Spleen (tissue), 11 donors: Measurements from ENCODE around the gene PINLYP. TPM values are rescaled to one million over a fixed set of nuclear protein-coding genes. Genes with fewer than 3 reads are reported as not detected.

ENCODE experiments used
- DNase-seq: peaks from one replicate; pipeline ENCODE4 v3.0.0-alpha.2; 2020
- H3K27ac ChIP-seq, 8 donors: fragments of 200-600 bp; sonication (generic) in 7 of 8; 1 replicate in 4 of 8; 2 replicates in 4 of 8; pipeline versions ENCODE4 v1.5.0 to v1.8.0; 2016 to 2021; ENCODE audit warnings: inconsistent platforms in 4 of 8, mild to moderate bottlenecking in 4 of 8, moderate library complexity in 1 of 8
- H3K27me3 ChIP-seq, 7 donors: fragments of 200-600 bp; sonication (generic) in 6 of 7; replicated peaks in 1 of 7; 1 replicate in 4 of 7; 2 replicates in 3 of 7; pipeline versions ENCODE4 v1.5.0 to v1.8.0; 2016 to 2021; ENCODE audit warnings: inconsistent platforms in 3 of 7, mild to moderate bottlenecking in 1 of 7
- H3K36me3 ChIP-seq, 6 donors: fragments of 200-600 bp; sonication (generic) in 5 of 6; 1 replicate in 4 of 6; 2 replicates in 2 of 6; pipeline versions ENCODE4 v1.5.0 to v1.8.0; 2016 to 2021; ENCODE audit warnings: inconsistent platforms in 2 of 6
- H3K4me1 ChIP-seq, 6 donors: fragments of 200-600 bp; sonication (generic) in 5 of 6; 1 replicate in 3 of 6; 2 replicates in 3 of 6; pipeline versions ENCODE4 v1.5.0 to v1.8.0; 2016 to 2021; ENCODE audit warnings: inconsistent platforms in 3 of 6
- H3K4me3 ChIP-seq, 8 donors: fragments of 200-600 bp; sonication (generic) in 7 of 8; 1 replicate in 4 of 8; 2 replicates in 4 of 8; pipeline versions ENCODE4 v1.5.0 to v1.8.0; 2016 to 2021; ENCODE audit warnings: inconsistent platforms in 4 of 8, mild to moderate bottlenecking in 4 of 8, moderate library complexity in 2 of 8
- H3K9me3 ChIP-seq, 8 donors: fragments of 200-600 bp; sonication (generic) in 7 of 8; 1 replicate in 4 of 8; 2 replicates in 4 of 8; pipeline versions ENCODE4 v1.5.0 to v1.8.0; 2016 to 2021; ENCODE audit warnings: inconsistent platforms in 4 of 8
- POLR2A ChIP-seq, 3 donors: fragments of 450-650 bp; IDR thresholded peaks; one replicate each; pipeline ENCODE4 v1.5.1; 2017; ENCODE audit warnings: antibody characterized with exemption in 3 of 3, mild to moderate bottlenecking in 1 of 3
- POLR2AphosphoS5 ChIP-seq, 3 donors: sonication (generic); formaldehyde crosslinking; IDR thresholded peaks; one replicate each; pipeline ENCODE4 v1.5.1; 2017; ENCODE audit warnings: antibody characterized with exemption in 3 of 3
- WGBS, 5 donors: extraction: QIAGEN DNeasy Blood & Tissue Kit in 3 of 5; methylation state at CpG; one replicate each; pipeline versions ENCODE4 v1.1.5 to v1.1.7; 2013 to 2018; 5-methylcytosine and 5-hydroxymethylcytosine counted together
- intact Hi-C: fragments of 100-400 bp; cut with DNase I; formaldehyde crosslinking; loops from one replicate; pipeline ENCODE4 v1.15.0; 2023; ENCODE audit warnings: low total_unique reads
- polyA plus RNA-seq, 3 donors: library from polyadenylated mRNA; stranded (reverse); fragments of 200-250 nt; gene quantifications; one replicate each; pipeline ENCODE4 v1.2.1, GENCODE V29; 2013
- total RNA-seq, 7 donors: library from RNA; depleted of rRNA in 3 of 7; stranded (reverse); fragments of >200 nt in 3 of 7; fragmentation: NEBNext Ultra II Directional in 4 of 7; extraction: Animal tissue kit (Norgen Biotek cat#: 25700) in 4 of 7; gene quantifications; one replicate each; pipeline versions ENCODE4 v1.1.0 to v1.2.1, GENCODE V29; 2016 to 2021
- TF ChIP-seq, protein P1 (sequence below), 11 experiments: fragments of 200-600 bp in 7 of 11; fragments of 450-650 bp in 4 of 11; sonication (generic) in 4 of 11; IDR thresholded peaks in 8 of 11; conservative IDR thresholded peaks in 3 of 11; 1 replicate in 7 of 11; 2 replicates in 4 of 11; pipeline versions ENCODE4 v1.4.0 to v1.8.0; 2016 to 2021; ENCODE audit warnings: antibody characterized with exemption in 11 of 11, inconsistent platforms in 4 of 11, mild to moderate bottlenecking in 1 of 11
- donor health status: healthy with polysubstance abuse.
- donor health status: DM: no; HTN: no; CAD: no; lungs with moderate emphysema.
- donor health status: DM: no; HTN: no; CAD: no.
- donor health status: Bipolar disorder and iron deficiency.
- donor health status: healthy.
- donor health status: DM: no; HTN: no; CAD: no.
- donor health status: DM: yes; HTN: yes; CAD: no.

Gene PINLYP
- total and polyA plus RNA-seq, 10 donors = 2.0 to 10.5 (median 5.1) TPM

DNA sequence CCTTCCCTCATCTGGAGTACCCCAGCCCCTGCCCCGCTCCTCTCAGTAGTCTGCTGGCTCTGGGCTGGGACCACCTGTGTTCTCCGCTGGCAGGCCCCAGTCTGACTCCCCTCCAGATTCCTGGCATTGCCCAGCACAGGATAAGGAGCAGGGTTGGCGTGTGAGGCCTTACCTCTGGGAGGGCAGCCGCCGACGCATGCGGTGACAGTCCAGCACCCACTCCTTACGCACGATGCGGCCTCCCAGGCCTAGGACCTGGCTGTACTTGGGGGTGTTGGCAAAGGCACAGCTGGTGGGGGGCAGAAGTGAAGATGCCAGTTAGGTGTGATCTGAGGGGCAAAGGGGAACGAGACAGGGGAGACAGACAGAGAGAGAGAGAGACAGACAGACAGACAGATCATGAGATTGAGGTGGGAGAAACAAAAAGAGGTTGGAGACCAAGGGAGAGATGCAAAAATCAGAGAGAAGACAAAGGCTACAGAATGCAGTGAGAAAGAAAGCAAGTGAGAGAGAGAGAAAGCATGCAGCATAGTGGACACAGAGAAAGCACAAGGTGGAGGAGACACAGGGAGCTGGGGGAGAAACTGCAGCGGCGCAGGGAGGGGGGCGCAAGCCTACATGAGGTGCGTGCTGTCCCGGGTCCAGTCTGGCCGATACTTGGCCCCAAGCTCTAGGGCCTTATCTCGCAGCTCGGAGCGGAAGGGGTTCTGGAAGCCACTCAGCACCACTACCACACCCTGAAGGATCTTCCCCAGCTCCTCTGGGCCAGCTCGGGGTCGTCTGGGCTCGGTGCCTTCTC lies 24.0 kb upstream of the PINLYP start:
- intact Hi-C loops = no loop called here
- TF ChIP-seq, protein P1, sequence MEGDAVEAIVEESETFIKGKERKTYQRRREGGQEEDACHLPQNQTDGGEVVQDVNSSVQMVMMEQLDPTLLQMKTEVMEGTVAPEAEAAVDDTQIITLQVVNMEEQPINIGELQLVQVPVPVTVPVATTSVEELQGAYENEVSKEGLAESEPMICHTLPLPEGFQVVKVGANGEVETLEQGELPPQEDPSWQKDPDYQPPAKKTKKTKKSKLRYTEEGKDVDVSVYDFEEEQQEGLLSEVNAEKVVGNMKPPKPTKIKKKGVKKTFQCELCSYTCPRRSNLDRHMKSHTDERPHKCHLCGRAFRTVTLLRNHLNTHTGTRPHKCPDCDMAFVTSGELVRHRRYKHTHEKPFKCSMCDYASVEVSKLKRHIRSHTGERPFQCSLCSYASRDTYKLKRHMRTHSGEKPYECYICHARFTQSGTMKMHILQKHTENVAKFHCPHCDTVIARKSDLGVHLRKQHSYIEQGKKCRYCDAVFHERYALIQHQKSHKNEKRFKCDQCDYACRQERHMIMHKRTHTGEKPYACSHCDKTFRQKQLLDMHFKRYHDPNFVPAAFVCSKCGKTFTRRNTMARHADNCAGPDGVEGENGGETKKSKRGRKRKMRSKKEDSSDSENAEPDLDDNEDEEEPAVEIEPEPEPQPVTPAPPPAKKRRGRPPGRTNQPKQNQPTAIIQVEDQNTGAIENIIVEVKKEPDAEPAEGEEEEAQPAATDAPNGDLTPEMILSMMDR (IDR thresholded peaks at IDR 0.05 in 8 of 11, conservative IDR thresholded peaks at IDR 0.05 in 3 of 11) = no peak
- TF ChIP-seq POLR2A (IDR thresholded peaks at IDR 0.05) (no peak), POLR2AphosphoS5 (IDR thresholded peaks at IDR 0.05) (no peak)

DNA sequence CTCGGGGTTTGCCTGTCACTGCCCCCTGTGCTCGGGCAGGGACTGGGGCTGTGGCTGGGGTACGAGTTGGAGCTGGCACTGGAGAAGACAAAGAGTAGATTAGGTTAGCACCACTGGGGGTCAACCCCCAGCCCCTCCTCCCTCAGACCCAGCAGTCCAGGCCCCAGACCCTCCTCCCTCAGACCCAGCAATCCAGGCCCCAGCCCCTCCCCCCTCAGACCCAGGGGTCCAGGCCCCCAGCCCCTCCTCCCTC lies 23.5 kb upstream of the PINLYP start:
- no peaks in the 10 kb centered on the region for H3K9me3 ChIP-seq
- no peak overlapping the region for H3K4me3 ChIP-seq
- no peaks in the 10 kb centered on the region for H3K27me3 ChIP-seq
- peaks cover 0 to 96% (median 45%) of the 10 kb centered on the region in 6 donors for H3K36me3 ChIP-seq
- H3K27ac ChIP-seq = no peak overlapping the region
- peaks cover 0 to 16% (median 7%) of the 10 kb centered on the region in 6 donors for H3K4me1 ChIP-seq
- no peak for DNase-seq
- WGBS, 5 donors = 86 to 100% (median 94%) methylated on average over 2 to 3 of the region's 3 CpGs
- TF ChIP-seq POLR2AphosphoS5 (IDR thresholded peaks at IDR 0.05) (no peak), POLR2A (IDR thresholded peaks at IDR 0.05) (no peak)
- TF ChIP-seq, protein P1 (IDR thresholded peaks at IDR 0.05 in 8 of 11, conservative IDR thresholded peaks at IDR 0.05 in 3 of 11) = no peak
- intact Hi-C loops = no loop called here

More for the DNA sequence above, 24.0 kb upstream of the PINLYP start:
- Histone ChIP-seq H3K9me3 (no peaks in the 10 kb centered on the region), H3K27ac (no peak overlapping the region), H3K27me3 (no peaks in the 10 kb centered on the region), H3K36me3 (peaks cover 0 to 96% (median 45%) of the 10 kb centered on the region in 6 donors), H3K4me3 (no peak overlapping the region), H3K4me1 (peaks cover 0 to 16% (median 7%) of the 10 kb centered on the region in 6 donors)
- DNase-seq = peak; percentile 61
- WGBS, 5 donors = 91 to 97% (median 94%) methylated on average over 23 of the region's 23 CpGs

DNA sequence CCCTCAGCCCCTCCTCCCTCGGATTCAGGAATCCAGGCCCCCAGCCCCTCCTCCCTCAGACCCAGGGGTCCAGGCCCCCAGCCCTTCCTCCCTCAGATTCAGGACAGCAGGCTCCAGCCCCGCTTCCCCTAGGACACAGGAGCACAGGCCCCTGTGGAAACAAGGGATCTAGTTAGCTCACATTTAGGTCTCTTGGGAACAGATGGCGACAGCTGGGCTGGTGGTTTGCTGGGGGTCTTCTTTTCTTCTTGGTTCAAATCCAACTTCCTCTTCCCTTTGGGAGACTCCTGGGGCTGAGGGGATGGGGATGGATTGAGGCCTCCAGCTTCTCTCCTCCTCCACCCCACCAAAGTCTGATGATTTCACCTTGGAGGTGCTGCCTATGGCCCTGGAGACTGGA lies 23.0 kb upstream of the PINLYP start:
- Histone ChIP-seq H3K4me1 (peaks cover 0 to 16% (median 7%) of the 10 kb centered on the region in 6 donors), H3K4me3 (no peak overlapping the region), H3K36me3 (peaks cover 0 to 96% (median 48%) of the 10 kb centered on the region in 6 donors), H3K9me3 (no peaks in the 10 kb centered on the region), H3K27me3 (no peaks in the 10 kb centered on the region), H3K27ac (no peak overlapping the region)
- DNase-seq = peak; percentile 20
- WGBS, 5 donors = 57 to 100% (median 84%) methylated on average over 3 of the region's 3 CpGs
- intact Hi-C loops = no loop called here
- TF ChIP-seq, protein P1 (IDR thresholded peaks at IDR 0.05 in 8 of 11, conservative IDR thresholded peaks at IDR 0.05 in 3 of 11) = no peak
- TF ChIP-seq POLR2AphosphoS5 (IDR thresholded peaks at IDR 0.05) = no peak
- no peak for TF ChIP-seq POLR2A (IDR thresholded peaks at IDR 0.05)

DNA sequence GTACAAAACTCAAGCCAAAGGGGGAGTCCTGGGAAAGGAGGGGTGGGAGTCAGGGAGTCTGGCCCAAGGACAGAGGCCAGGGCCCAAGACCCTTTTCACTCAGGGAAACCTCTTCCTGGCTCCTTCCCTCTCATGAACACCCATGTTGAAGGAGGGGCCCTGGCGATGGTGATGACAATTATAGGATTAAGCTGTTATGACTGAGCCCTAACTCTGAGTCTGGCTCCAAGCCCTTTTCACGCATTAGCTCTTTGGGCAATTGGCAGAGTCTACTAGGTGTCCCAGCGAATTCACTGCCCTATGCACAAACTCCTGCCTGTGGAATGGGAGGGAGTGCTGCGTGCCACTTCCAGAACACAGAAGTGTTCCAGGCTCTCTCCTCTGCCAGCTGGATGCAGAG lies 21.9 kb upstream of the PINLYP start:
- no peak overlapping the region for H3K27ac ChIP-seq
- no peaks in the 10 kb centered on the region for H3K27me3 ChIP-seq
- no peak overlapping the region for H3K4me3 ChIP-seq
- H3K9me3 ChIP-seq = no peaks in the 10 kb centered on the region
- DNase-seq = peak; percentile 12
- 58 to 97% (median 85%) methylated on average over 3 to 4 of the region's 4 CpGs for WGBS, 5 donors
- peaks cover 0 to 100% (median 55%) of the 10 kb centered on the region in 6 donors for H3K36me3 ChIP-seq
- TF ChIP-seq, protein P1 (IDR thresholded peaks at IDR 0.05 in 8 of 11, conservative IDR thresholded peaks at IDR 0.05 in 3 of 11) = no peak
- no peak for TF ChIP-seq POLR2A (IDR thresholded peaks at IDR 0.05)
- TF ChIP-seq POLR2AphosphoS5 (IDR thresholded peaks at IDR 0.05) = no peak
- intact Hi-C loops = no loop called here
- peaks cover 0 to 24% (median 7%) of the 10 kb centered on the region in 6 donors for H3K4me1 ChIP-seq
